OCI-LY3 (cell line): ENCODE measurements around the gene FIG4.

Experiments used
- CTCF ChIP-seq: fragments of 200-600, 300-600 bp; sonication (generic); IDR thresholded peaks from 2 replicates; pipeline ENCODE4 v1.5.1; 2014; ENCODE audit warnings: antibody characterized with exemption, low read length, low read depth
- EZH2phosphoT487 ChIP-seq: fragments of 200-600 bp; shearing (Covaris generic); IDR thresholded peaks from 2 replicates; pipeline ENCODE4 v1.6.1; 2018; ENCODE audit warnings: antibody characterized with exemption, mixed run types, low read depth

GRCh38 chr6:109678240-109678639 is 12.9 kb upstream of the FIG4 start:
- TF ChIP-seq CTCF (no peak), EZH2phosphoT487 (no peak)
